Activated naive CD4-positive, alpha-beta T cell treated with Interleukin-2 at 50 U/mL for 16 hours (primary cell): Measurements from ENCODE around the gene GJD3.

ENCODE experiments used
- DNase-seq: peaks from one replicate; pipeline ENCODE4 v3.0.0-alpha.2; 2020

GJD3 gene

GRCh38 chr17:40321961-40322357 is 42.6 kb downstream of the GJD3 start:
- DNase-seq, result no peak

DNA sequence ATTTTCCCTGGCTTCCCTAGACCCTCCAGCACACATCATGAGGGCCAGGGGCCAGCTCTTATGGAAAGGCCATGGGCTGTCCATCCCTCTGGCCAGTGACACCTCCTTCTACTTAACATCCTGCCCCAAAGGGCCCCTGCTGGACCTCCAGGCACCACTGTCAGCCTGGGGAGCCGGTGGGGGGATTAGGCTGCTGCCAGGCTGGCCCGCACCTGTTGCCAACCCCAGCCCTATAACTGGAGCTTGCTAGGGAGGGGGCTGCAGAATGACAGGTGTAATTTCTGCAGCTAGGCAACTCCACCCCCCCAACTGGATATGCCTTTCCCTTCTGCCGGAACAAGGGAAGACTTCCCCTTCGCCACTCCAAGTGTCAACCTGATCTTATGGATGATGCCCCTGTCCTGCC is 43.0 kb downstream of the GJD3 start:
- DNase-seq, result no peak

- no peak for DNase-seq
Observed at GRCh38 chr17:40320756-40321523, 43.6 kb downstream of the GJD3 start.

- peak; percentile 79 for DNase-seq
Observed at GRCh38 chr17:40319651-40320540, 44.6 kb downstream of the GJD3 start.

- DNase-seq, result peak; percentile 18
Observed at GRCh38 chr17:40318830-40319391, 45.6 kb downstream of the GJD3 start.

GRCh38 chr17:40317880-40318829 is 46.4 kb downstream of the GJD3 start:
- peak; percentile 92 for DNase-seq

GRCh38 chr17:40317345-40317873 is 47.1 kb downstream of the GJD3 start:
- peak; percentile 60 for DNase-seq

DNA sequence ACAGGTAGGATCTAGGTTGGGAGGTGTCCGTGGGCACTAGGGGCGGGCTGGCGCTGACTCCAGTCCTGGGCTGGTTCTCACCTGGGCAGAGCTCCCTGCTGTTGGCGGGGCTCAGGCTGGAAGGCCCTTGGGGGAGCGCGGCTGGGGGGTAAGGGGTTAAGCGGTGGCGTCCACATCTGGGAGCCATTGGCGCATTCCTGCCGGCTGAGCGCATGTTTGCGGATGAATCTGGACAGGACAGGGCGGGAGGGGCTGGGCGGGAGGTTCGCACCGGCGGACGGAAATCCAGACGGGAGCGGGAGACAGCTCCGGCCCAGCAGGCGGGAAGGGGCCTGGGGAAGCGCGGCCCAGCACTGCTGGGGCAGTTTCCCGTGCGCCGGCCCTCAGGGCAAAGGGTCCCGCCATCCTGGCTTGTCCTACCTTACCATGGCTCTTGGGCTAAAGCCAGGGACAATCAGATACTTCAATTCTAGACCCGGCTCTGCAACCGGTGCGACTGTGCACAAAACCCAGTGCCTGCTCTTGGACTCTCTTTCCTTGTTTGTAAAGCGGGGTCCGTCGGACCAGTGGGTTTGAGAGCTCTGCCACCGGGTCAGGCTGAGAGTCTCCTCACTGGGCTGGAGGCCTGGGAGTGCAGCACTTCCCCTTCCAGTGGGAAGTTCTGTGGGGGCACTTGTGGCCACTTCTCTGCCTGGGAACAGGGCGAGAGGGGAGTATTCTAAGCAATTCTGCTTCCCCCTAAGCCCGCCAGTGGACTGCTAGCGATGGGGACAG is 47.8 kb downstream of the GJD3 start:
- no peak for DNase-seq

- no peak for DNase-seq
Observed at GRCh38 chr17:40315678-40316570, 48.6 kb downstream of the GJD3 start.

DNA sequence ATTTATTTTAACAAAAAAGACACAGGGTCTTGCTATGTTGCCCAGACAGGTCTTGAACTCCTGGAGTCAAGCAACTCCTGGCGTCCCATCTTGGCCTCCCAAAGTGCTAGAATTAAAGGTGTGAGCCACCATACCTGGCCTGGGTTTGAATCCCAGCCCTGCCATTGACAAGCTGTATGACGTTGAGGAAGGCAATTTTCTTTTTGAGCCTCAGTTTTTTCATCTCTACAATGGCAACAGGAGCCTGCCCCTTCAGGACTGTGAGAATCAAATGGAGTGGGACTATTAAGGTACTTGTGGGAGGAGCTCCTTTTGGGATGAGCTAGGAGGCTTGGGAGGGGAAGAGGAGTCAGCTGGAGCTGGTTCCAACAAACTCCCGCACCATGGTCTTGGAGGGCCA is 49.3 kb downstream of the GJD3 start:
- DNase-seq, result no peak

DNA sequence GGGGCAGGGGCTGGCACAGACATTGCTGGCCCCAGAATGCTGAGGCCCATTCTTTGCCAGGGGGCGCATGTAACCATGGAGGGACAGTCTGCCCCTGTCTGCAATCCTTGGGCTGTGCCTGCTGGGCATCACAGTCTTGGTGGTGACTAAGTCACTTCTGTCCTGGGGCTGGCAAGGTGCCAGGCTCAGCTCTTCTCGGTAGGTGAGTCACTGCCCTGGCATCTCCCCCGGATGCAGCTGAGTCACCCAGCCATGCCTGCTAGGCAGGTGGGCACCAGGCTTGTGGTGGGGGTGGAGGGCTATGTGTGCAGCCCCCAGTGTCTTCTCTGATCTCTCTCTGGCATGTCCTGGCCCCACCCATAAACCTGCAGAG is 50.0 kb downstream of the GJD3 start:
- DNase-seq, result peak; percentile 90

- DNase-seq, result no peak
Observed at GRCh38 chr17:40313668-40314583, 50.6 kb downstream of the GJD3 start.
